Measurements from ENCODE around the gene MORN5. TPM values are rescaled to one million over a fixed set of nuclear protein-coding genes. Genes with fewer than 3 reads are reported as not detected.

The MORN5 gene
- total RNA-seq, 2 donors from 2014 or later: 0.81 TPM; not detected in 1

DNA sequence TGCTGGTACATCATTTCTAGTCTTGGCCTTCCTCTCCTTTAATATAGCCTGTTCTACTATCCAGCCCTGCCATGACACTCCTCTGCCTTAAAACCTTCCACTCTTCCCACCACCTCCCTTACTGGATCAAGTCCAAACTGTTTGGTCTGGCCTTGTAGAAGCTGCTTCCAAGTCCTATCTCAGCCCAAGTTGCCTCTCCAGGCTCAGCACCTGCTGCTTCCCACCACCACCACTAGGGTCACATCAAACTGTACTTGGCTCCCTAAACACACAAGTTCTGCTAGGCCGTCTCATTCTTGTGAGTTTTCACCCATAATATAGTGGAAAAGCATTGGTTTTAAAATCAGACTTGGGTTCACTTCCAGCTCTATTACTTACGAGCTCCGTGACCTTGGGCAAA lies 1.5 kb upstream of the MORN5 start:
- peaks cover 8% of the 10 kb centered on the region for H3K9me3 ChIP-seq (ENCODE audit: control insufficient read depth, low read length)
- Mint-ChIP-seq H3K9me3 (peaks cover 12% of the 10 kb centered on the region), H3K27ac (no peak overlapping the region), H3K36me3 (ENCODE audit: low read depth) (peaks cover 1% of the 10 kb centered on the region), H3K4me3 (no peak overlapping the region), H3K4me1 (peaks cover 8% of the 10 kb centered on the region), H3K27me3 (ENCODE audit: insufficient read depth) (peaks cover 8% of the 10 kb centered on the region)
- DNase-seq: peak; percentile 86
- peaks cover 2% of the 10 kb centered on the region for H3K27me3 ChIP-seq (ENCODE audit: control insufficient read depth, insufficient read depth, low read length, poor library complexity, severe bottlenecking)
- TF ChIP-seq, protein P1, sequence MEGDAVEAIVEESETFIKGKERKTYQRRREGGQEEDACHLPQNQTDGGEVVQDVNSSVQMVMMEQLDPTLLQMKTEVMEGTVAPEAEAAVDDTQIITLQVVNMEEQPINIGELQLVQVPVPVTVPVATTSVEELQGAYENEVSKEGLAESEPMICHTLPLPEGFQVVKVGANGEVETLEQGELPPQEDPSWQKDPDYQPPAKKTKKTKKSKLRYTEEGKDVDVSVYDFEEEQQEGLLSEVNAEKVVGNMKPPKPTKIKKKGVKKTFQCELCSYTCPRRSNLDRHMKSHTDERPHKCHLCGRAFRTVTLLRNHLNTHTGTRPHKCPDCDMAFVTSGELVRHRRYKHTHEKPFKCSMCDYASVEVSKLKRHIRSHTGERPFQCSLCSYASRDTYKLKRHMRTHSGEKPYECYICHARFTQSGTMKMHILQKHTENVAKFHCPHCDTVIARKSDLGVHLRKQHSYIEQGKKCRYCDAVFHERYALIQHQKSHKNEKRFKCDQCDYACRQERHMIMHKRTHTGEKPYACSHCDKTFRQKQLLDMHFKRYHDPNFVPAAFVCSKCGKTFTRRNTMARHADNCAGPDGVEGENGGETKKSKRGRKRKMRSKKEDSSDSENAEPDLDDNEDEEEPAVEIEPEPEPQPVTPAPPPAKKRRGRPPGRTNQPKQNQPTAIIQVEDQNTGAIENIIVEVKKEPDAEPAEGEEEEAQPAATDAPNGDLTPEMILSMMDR (conservative IDR thresholded peaks at IDR 0.05): peak; percentile 78
- peaks cover 3% of the 10 kb centered on the region for H3K36me3 ChIP-seq (ENCODE audit: control insufficient read depth, insufficient read depth, low read length)
- H3K4me1 ChIP-seq (ENCODE audit: control insufficient read depth, insufficient read depth, low read length): no peaks in the 10 kb centered on the region
- H3K4me3 ChIP-seq (ENCODE audit: low read length): no peak overlapping the region
- H3K9ac ChIP-seq (ENCODE audit: extremely low read depth, low read length, poor library complexity, severe bottlenecking): no peak overlapping the region
- no peak overlapping the region for H3K27ac ChIP-seq (ENCODE audit: low read depth, low read length)
- 73% methylated on average over 3 of the region's 3 CpGs; no CpG with 5 or more reads in 1 of the 2 experiments for WGBS, 2 experiments (ENCODE audit: insufficient coverage in 1 of 2, insufficient read length in 1 of 2)

DNA sequence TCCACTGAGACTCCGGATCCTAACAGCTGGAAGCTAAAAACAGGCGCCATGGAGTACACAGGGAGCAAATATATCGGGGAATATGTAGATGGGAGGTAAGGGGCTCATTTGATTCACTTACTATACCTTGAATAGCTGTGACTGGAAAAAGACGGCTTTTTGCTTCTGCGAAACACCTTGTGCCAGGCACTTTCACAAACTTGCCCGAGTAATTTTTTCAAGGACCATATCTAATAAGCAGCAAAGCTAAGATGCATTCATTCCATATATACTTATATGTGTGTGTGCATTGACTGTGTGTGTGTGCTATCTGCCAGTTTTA lies 178 bp downstream of the MORN5 start:
- H3K27ac Mint-ChIP-seq: peak overlapping the region; percentile 95

DNA sequence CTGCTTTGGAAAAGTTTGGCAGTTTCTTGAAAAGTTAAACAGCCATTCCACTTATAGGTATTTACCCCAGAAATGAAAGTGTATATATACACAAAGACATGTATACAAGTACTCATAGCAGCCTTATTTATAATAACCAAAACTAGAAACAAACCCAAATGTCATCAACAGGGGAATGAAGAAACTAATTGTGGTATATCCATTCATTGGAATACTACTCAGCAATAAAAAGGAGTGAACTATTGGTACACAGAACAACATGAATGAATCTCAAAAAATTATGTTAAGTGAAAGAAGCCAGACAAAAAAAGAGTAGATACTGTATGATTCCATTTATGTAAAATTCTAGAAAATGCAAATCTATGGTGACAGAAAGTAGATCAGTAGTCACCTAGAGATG lies 2.7 kb downstream of the MORN5 start:
- Mint-ChIP-seq H3K4me1 (peaks cover 6% of the 10 kb centered on the region), H3K27me3 (ENCODE audit: insufficient read depth) (peaks cover 28% of the 10 kb centered on the region), H3K36me3 (ENCODE audit: low read depth) (peaks cover 1% of the 10 kb centered on the region), H3K27ac (no peak overlapping the region), H3K4me3 (no peak overlapping the region), H3K9me3 (peaks cover 13% of the 10 kb centered on the region)
- Histone ChIP-seq H3K9ac (ENCODE audit: extremely low read depth, low read length, poor library complexity, severe bottlenecking) (no peak overlapping the region), H3K4me3 (ENCODE audit: low read length) (no peak overlapping the region), H3K27me3 (ENCODE audit: control insufficient read depth, insufficient read depth, low read length, poor library complexity, severe bottlenecking) (peaks cover 36% of the 10 kb centered on the region), H3K9me3 (ENCODE audit: control insufficient read depth, low read length) (peaks cover 8% of the 10 kb centered on the region), H3K4me1 (ENCODE audit: control insufficient read depth, insufficient read depth, low read length) (no peaks in the 10 kb centered on the region), H3K36me3 (ENCODE audit: control insufficient read depth, insufficient read depth, low read length) (no peaks in the 10 kb centered on the region), H3K27ac (ENCODE audit: low read depth, low read length) (no peak overlapping the region)
- no peak for DNase-seq
- TF ChIP-seq, protein P1 (conservative IDR thresholded peaks at IDR 0.05): no peak

More for the DNA sequence above, 178 bp downstream of the MORN5 start:
- no peaks in the 10 kb centered on the region for H3K4me1 ChIP-seq (ENCODE audit: control insufficient read depth, insufficient read depth, low read length)
- H3K27me3 ChIP-seq (ENCODE audit: control insufficient read depth, insufficient read depth, low read length, poor library complexity, severe bottlenecking): peaks cover 19% of the 10 kb centered on the region
- no peak for DNase-seq
- peaks cover 1% of the 10 kb centered on the region for H3K36me3 Mint-ChIP-seq (ENCODE audit: low read depth)
- 45% methylated on average over 6 of the region's 6 CpGs; no CpG with 5 or more reads in 1 of the 2 experiments for WGBS, 2 experiments (ENCODE audit: insufficient coverage in 1 of 2, insufficient read length in 1 of 2)
- TF ChIP-seq, protein P1 (conservative IDR thresholded peaks at IDR 0.05): no peak
- peaks cover 8% of the 10 kb centered on the region for H3K4me1 Mint-ChIP-seq
- H3K9me3 ChIP-seq (ENCODE audit: control insufficient read depth, low read length): peaks cover 8% of the 10 kb centered on the region
- H3K4me3 ChIP-seq (ENCODE audit: low read length): peak overlapping the region; percentile 87
- H3K27me3 Mint-ChIP-seq (ENCODE audit: insufficient read depth): peaks cover 21% of the 10 kb centered on the region
- H3K27ac ChIP-seq (ENCODE audit: low read depth, low read length): no peak overlapping the region
- no peak overlapping the region for H3K9ac ChIP-seq (ENCODE audit: extremely low read depth, low read length, poor library complexity, severe bottlenecking)
- peak overlapping the region; percentile 92 for H3K4me3 Mint-ChIP-seq
- H3K9me3 Mint-ChIP-seq: peaks cover 12% of the 10 kb centered on the region
- H3K36me3 ChIP-seq (ENCODE audit: control insufficient read depth, insufficient read depth, low read length): no peaks in the 10 kb centered on the region

Data from endodermal cell (in vitro differentiated cells).